Astrocyte of the spinal cord (primary cell): ENCODE results near the gene FRMD3.

ENCODE experiments used
- DNase-seq: peaks from one replicate; pipeline ENCODE4 v3.0.0; 2011; ENCODE audit warnings: low read depth, low spot score
- H3K4me3 ChIP-seq: 2 replicates; pipeline ENCODE4 v1.5.1; 2011; ENCODE audit warnings: low read depth, mild to moderate bottlenecking, low read length, moderate library complexity
- CTCF ChIP-seq: IDR thresholded peaks from 2 replicates; pipeline ENCODE4 v1.5.1; 2012; ENCODE audit warnings: low read depth, mild to moderate bottlenecking, low read length, inconsistent platforms
- in situ Hi-C: cut with HindIII; loops from 2 replicates; pipeline ENCODE4 v1.10.0; 2017; ENCODE audit warnings: low sequenced_read_pairs

Gene FRMD3

GRCh38 chr9:83280790-83281189 is 257.4 kb downstream of the FRMD3 start:
- TF ChIP-seq CTCF = no peak
- no peak for DNase-seq
- H3K4me3 ChIP-seq = no peak overlapping the region
- in situ Hi-C loops = no loop called here

GRCh38 chr9:83280268-83280667 is 257.9 kb downstream of the FRMD3 start:
- TF ChIP-seq CTCF = no peak

GRCh38 chr9:83274787-83275186 is 263.4 kb downstream of the FRMD3 start:
- no peak overlapping the region for H3K4me3 ChIP-seq
- in situ Hi-C loops = no loop called here
- TF ChIP-seq CTCF = no peak
- no peak for DNase-seq

More at GRCh38 chr9:83280268-83280667, 257.9 kb downstream of the FRMD3 start:
- peak; percentile 53 for DNase-seq
- in situ Hi-C loops = no loop called here
- no peak overlapping the region for H3K4me3 ChIP-seq

- in situ Hi-C loops = no loop called here
- no peak for TF ChIP-seq CTCF
- H3K4me3 ChIP-seq = no peak overlapping the region
- DNase-seq = no peak
Observed at GRCh38 chr9:83271665-83272071, 266.5 kb downstream of the FRMD3 start.

- TF ChIP-seq CTCF = no peak
- in situ Hi-C loops = no loop called here
- H3K4me3 ChIP-seq = no peak overlapping the region
- no peak for DNase-seq
Observed at GRCh38 chr9:83270116-83270515, 268.1 kb downstream of the FRMD3 start.

- no peak for DNase-seq
- no peak for TF ChIP-seq CTCF
- H3K4me3 ChIP-seq = no peak overlapping the region
- in situ Hi-C loops = no loop called here
Observed at GRCh38 chr9:83267741-83268140, 270.5 kb downstream of the FRMD3 start.
